Mesenchymal stem cell (in vitro differentiated cells and primary cell): Measurements from ENCODE around the gene FAM216A.

Experiments used
- DNase-seq: peaks from one replicate; pipeline ENCODE4 v3.0.0-alpha.2; 2013
- H2AFZ ChIP-seq: one replicate; pipeline ENCODE4 v1.6.1; 2013; ENCODE audit warnings: low read depth, mild to moderate bottlenecking, control low read depth, inconsistent platforms, low read length, moderate library complexity
- H2AK5ac ChIP-seq: 2 replicates; pipeline ENCODE4 v1.6.1; 2013; ENCODE audit warnings: low read length, moderate library complexity, mild to moderate bottlenecking, inconsistent platforms; ENCODE audit not compliant: severe bottlenecking
- H2BK120ac ChIP-seq: one replicate; pipeline ENCODE4 v1.6.1; 2013; ENCODE audit warnings: low read depth, mild to moderate bottlenecking, inconsistent platforms, low read length, moderate library complexity
- H2BK12ac ChIP-seq, 2 experiments: one replicate each; pipeline ENCODE4 v1.6.1; 2013; ENCODE audit warnings: inconsistent platforms in 2 of 2, low read length in 2 of 2, mild to moderate bottlenecking in 2 of 2, moderate library complexity in 2 of 2, control low read depth in 1 of 2
- H2BK15ac ChIP-seq: one replicate; pipeline ENCODE4 v1.6.1; 2013; ENCODE audit warnings: mild to moderate bottlenecking, low read depth, inconsistent platforms; ENCODE audit not compliant: poor library complexity, severe bottlenecking
- H2BK5ac ChIP-seq: 2 replicates; pipeline ENCODE4 v1.6.1; 2013; ENCODE audit warnings: low read depth, mild to moderate bottlenecking, low read length, control low read depth, inconsistent platforms; ENCODE audit not compliant: poor library complexity, severe bottlenecking
- H3K14ac ChIP-seq, 2 experiments: one replicate each; pipeline ENCODE4 v1.6.1; 2013; ENCODE audit warnings: inconsistent platforms in 2 of 2, low read length in 2 of 2, control low read depth in 1 of 2, mild to moderate bottlenecking in 1 of 2, moderate library complexity in 1 of 2
- H3K18ac ChIP-seq, 2 experiments: one replicate each; pipeline ENCODE4 v1.6.1; 2013; ENCODE audit warnings: inconsistent platforms in 2 of 2, low read length in 2 of 2, control low read depth in 1 of 2, low read depth in 1 of 2, mild to moderate bottlenecking in 1 of 2
- H3K23ac ChIP-seq, 2 experiments: one replicate each; pipeline ENCODE4 v1.6.1; 2013; ENCODE audit warnings: inconsistent platforms in 2 of 2, low read length in 2 of 2, mild to moderate bottlenecking in 2 of 2, moderate library complexity in 2 of 2, control low read depth in 1 of 2
- H3K27ac ChIP-seq: 2 replicates; pipeline ENCODE4 v1.5.1; 2013; ENCODE audit warnings: mild to moderate bottlenecking, moderate library complexity, low read length, control low read depth, inconsistent platforms; ENCODE audit not compliant: poor library complexity, severe bottlenecking
- H3K27me3 ChIP-seq, 2 experiments: 2 replicates each; pipeline versions ENCODE4 v1.6.1 to v1.7.0; 2013; ENCODE audit warnings: low read length in 2 of 2, mild to moderate bottlenecking in 2 of 2, moderate library complexity in 2 of 2, control low read depth in 1 of 2, inconsistent platforms in 1 of 2; ENCODE audit not compliant: control insufficient read depth in 1 of 2, insufficient read depth in 1 of 2
- H3K36me3 ChIP-seq, 2 experiments: 2 replicates each; pipeline versions ENCODE4 v1.6.1 to v1.7.0; 2013; ENCODE audit warnings: low read length in 2 of 2, control low read depth in 1 of 2, inconsistent platforms in 1 of 2, low read depth in 1 of 2, mild to moderate bottlenecking in 1 of 2; ENCODE audit not compliant: insufficient read depth in 2 of 2, control insufficient read depth in 1 of 2
- H3K4ac ChIP-seq, 2 experiments: one replicate each; pipeline ENCODE4 v1.6.1; 2013; ENCODE audit warnings: inconsistent platforms in 2 of 2, low read length in 2 of 2, mild to moderate bottlenecking in 2 of 2, moderate library complexity in 2 of 2, control low read depth in 1 of 2, low read depth in 1 of 2
- H3K4me1 ChIP-seq: 2 replicates; pipeline ENCODE4 v1.6.1; 2013; ENCODE audit warnings: low read depth, low read length, control low read depth; ENCODE audit not compliant: control insufficient read depth, insufficient read depth
- H3K4me2 ChIP-seq: 2 replicates; pipeline ENCODE4 v1.6.1; 2013; ENCODE audit warnings: low read length, mild to moderate bottlenecking, inconsistent platforms; ENCODE audit not compliant: poor library complexity, severe bottlenecking
- H3K4me3 ChIP-seq, 2 experiments: 2 replicates each; pipeline versions ENCODE4 v1.5.1 to v1.7.0; 2013; ENCODE audit warnings: low read length in 2 of 2, mild to moderate bottlenecking in 2 of 2, control low read depth in 1 of 2, low read depth in 1 of 2; ENCODE audit not compliant: insufficient read depth in 1 of 2
- H3K79me1 ChIP-seq: replicated peaks from 2 replicates; pipeline ENCODE4 v1.6.1; 2013; ENCODE audit warnings: mild to moderate bottlenecking, control low read depth, low read length, inconsistent platforms; ENCODE audit not compliant: poor library complexity, severe bottlenecking
- H3K9ac ChIP-seq: 2 replicates; pipeline ENCODE4 v1.7.0; 2013; ENCODE audit warnings: mild to moderate bottlenecking, low read length, moderate library complexity
- H3K9me3 ChIP-seq: 2 replicates; pipeline ENCODE4 v1.7.0; 2013; ENCODE audit warnings: mild to moderate bottlenecking, low read length; ENCODE audit not compliant: control insufficient read depth
- H4K8ac ChIP-seq: one replicate; pipeline ENCODE4 v1.6.1; 2013; ENCODE audit warnings: inconsistent platforms, mild to moderate bottlenecking, low read length, moderate library complexity
- H4K91ac ChIP-seq: one replicate; pipeline ENCODE4 v1.6.1; 2013; ENCODE audit warnings: mild to moderate bottlenecking, low read length, inconsistent platforms
- WGBS: methylation state at CpG from one replicate; pipeline ENCODE4 v1.1.7; 2013; ENCODE audit warnings: mixed read lengths; 5-methylcytosine and 5-hydroxymethylcytosine counted together

FAM216A gene

GRCh38 chr12:110498984-110499706 lies 30.5 kb downstream of the FAM216A start:
- WGBS = no CpG with 5 or more reads among the region's 4 CpGs

DNA sequence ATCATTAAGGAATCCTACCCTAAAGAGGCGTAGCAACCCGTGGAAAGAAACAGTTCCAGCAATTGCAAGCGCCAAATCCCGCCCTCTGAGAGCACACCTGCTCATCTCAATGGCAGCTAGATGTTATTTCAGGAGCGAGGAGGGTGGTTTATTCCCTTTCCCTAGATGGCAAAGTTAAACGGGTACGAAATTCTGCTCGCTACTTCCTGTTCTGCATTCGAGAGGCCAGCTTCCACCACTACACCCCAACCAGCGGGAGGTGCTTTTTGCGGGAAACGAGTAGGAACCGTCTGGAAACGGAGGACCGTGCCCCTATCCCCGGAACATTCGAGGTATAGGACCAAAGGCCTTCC lies 32.7 kb downstream of the FAM216A start:
- Histone ChIP-seq H3K27ac (peak overlapping the region; percentile 80), H4K91ac (peak overlapping the region; percentile 87), H2AK5ac (no peak overlapping the region), H3K23ac (peak overlapping the region in 1 of 2 experiments; percentile 14), H2BK120ac (no peak overlapping the region), H3K14ac (peak overlapping the region in 1 of 2 experiments; percentile 68), H3K36me3 (peaks cover 7 to 14% of the 10 kb centered on the region in 2 experiments), H2BK12ac (peak overlapping the region in 1 of 2 experiments; percentile 34), H3K4ac (peak overlapping the region in 1 of 2 experiments; percentile 74), H3K27me3 (no peaks in the 10 kb centered on the region), H3K4me3 (peak overlapping the region; percentile 89 to 92), H3K79me1 (no peaks in the 10 kb centered on the region), H2BK5ac (peak overlapping the region; percentile 69), H2BK15ac (no peak overlapping the region), H3K4me1 (peaks cover 8% of the 10 kb centered on the region), H3K9ac (peak overlapping the region; percentile 98), H3K4me2 (peak overlapping the region; percentile 72), H4K8ac (peak overlapping the region; percentile 94), H3K9me3 (no peaks in the 10 kb centered on the region), H3K18ac (peak overlapping the region; percentile 76 to 81), H2AFZ (peak overlapping the region; percentile 72)
- whole genome bisulfite sequencing = under 1% methylated on average over 17 of the region's 17 CpGs
- peak; percentile 63 for DNase-seq

More at GRCh38 chr12:110498984-110499706, 30.5 kb downstream of the FAM216A start:
- Histone ChIP-seq H3K4ac (no peak overlapping the region), H3K9ac (peak overlapping the region; percentile 98), H4K8ac (no peak overlapping the region), H3K36me3 (peaks cover 10 to 35% of the 10 kb centered on the region in 2 experiments), H2AFZ (no peak overlapping the region), H3K27me3 (no peaks in the 10 kb centered on the region), H3K23ac (no peak overlapping the region), H2BK5ac (no peak overlapping the region), H2BK120ac (no peak overlapping the region), H3K18ac (no peak overlapping the region), H3K4me2 (no peak overlapping the region), H2BK12ac (no peak overlapping the region), H3K4me1 (peaks cover 8% of the 10 kb centered on the region), H3K4me3 (no peak overlapping the region), H3K9me3 (no peaks in the 10 kb centered on the region), H2AK5ac (no peak overlapping the region), H2BK15ac (no peak overlapping the region), H3K14ac (no peak overlapping the region), H4K91ac (no peak overlapping the region), H3K79me1 (peaks cover 3% of the 10 kb centered on the region), H3K27ac (no peak overlapping the region)
- peak; percentile 37 for DNase-seq

- peak within 1 kb of the TSS in 1 of 2 experiments; percentile 34 for H2BK12ac ChIP-seq
- peak within 1 kb of the TSS; percentile 53 to 77 for H3K4ac ChIP-seq
- peak within 1 kb of the TSS; percentile 87 for H4K91ac ChIP-seq
- peak within 1 kb of the TSS in 1 of 2 experiments; percentile 14 for H3K23ac ChIP-seq
- peaks cover 7 to 9% of the 10 kb centered on the region in 2 experiments for H3K36me3 ChIP-seq
- peak within 1 kb of the TSS; percentile 69 for H2BK5ac ChIP-seq
- peak within 1 kb of the TSS; percentile 82 for H2BK15ac ChIP-seq
- H3K27ac ChIP-seq = peak within 1 kb of the TSS; percentile 80
- H3K18ac ChIP-seq = peak within 1 kb of the TSS; percentile 81
- peak within 1 kb of the TSS; percentile 98 for H3K9ac ChIP-seq
- H3K79me1 ChIP-seq = no peaks in the 10 kb centered on the region
- DNase-seq = peak; percentile 98
- peak within 1 kb of the TSS; percentile 97 for H4K8ac ChIP-seq
- peak within 1 kb of the TSS; percentile 79 for H2AFZ ChIP-seq
- peaks cover 8% of the 10 kb centered on the region for H3K4me1 ChIP-seq
- no peak within 1 kb of the TSS for H2BK120ac ChIP-seq
- H3K4me3 ChIP-seq = peak within 1 kb of the TSS; percentile 89 to 92
- H2AK5ac ChIP-seq = peak within 1 kb of the TSS; percentile 58
- H3K9me3 ChIP-seq = no peaks in the 10 kb centered on the region
- peak within 1 kb of the TSS; percentile 72 for H3K4me2 ChIP-seq
- 14% methylated on average over 56 of the region's 61 CpGs for WGBS
- no peaks in the 10 kb centered on the region for H3K27me3 ChIP-seq
- peak within 1 kb of the TSS in 1 of 2 experiments; percentile 68 for H3K14ac ChIP-seq
Observed at GRCh38 chr12:110501752-110502738, 33.4 kb downstream of the FAM216A start, which contains the start of the genes RAD9B and VPS29. TSS of gene RAD9B (plus strand) at chr12:110502331. CDS start at chr12:110502338, 7 bp downstream. TSS of gene VPS29 (minus strand) at chr12:110502111. CDS start at chr12:110502051, 60 bp downstream.
